OCI-LY3 (cell line): Measurements from ENCODE around the gene AQR.

ENCODE experiments used
- H2AFZ ChIP-seq: fragments of 200-600, 300-600 bp; shearing (Covaris generic); 2 replicates; pipeline ENCODE4 v1.6.0; 2014; ENCODE audit warnings: antibody characterized with exemption, low read depth, low read length
- H3K27ac ChIP-seq: fragments of 200-600, 300-600 bp; sonication (generic); 2 replicates; pipeline ENCODE4 v1.5.1; 2014; ENCODE audit warnings: mild to moderate bottlenecking, low read length, moderate library complexity, mixed read lengths
- H3K27me3 ChIP-seq: fragments of 200-600, 300-600 bp; sonication (generic); 2 replicates; pipeline ENCODE4 v1.6.1; 2014; ENCODE audit warnings: low read depth, low read length, mixed read lengths
- H3K36me3 ChIP-seq: fragments of 200-600, 300-600 bp; sonication (generic); replicated peaks from 2 replicates; pipeline ENCODE3; 2014; ENCODE audit warnings: low read depth, low read length, mixed read lengths
- H3K4me1 ChIP-seq: fragments of 300-600, 200-600 bp; sonication (generic); 2 replicates; pipeline ENCODE4 v1.6.1; 2014; ENCODE audit warnings: low read length, mixed read lengths
- H3K4me2 ChIP-seq: fragments of 200-600, 300-600 bp; sonication (generic); 2 replicates; pipeline ENCODE4 v1.6.1; 2014; ENCODE audit warnings: low read length, mixed read lengths
- H3K4me3 ChIP-seq: fragments of 300-600, 200-600 bp; sonication (generic); 2 replicates; pipeline ENCODE4 v1.5.1; 2014; ENCODE audit warnings: antibody characterized with exemption, mild to moderate bottlenecking, low read length, moderate library complexity
- H3K79me2 ChIP-seq: fragments of 300-600, 200-600 bp; shearing (Covaris generic); 2 replicates; pipeline ENCODE4 v1.6.1; 2014; ENCODE audit warnings: mild to moderate bottlenecking, low read length, mixed read lengths
- H3K9ac ChIP-seq: fragments of 300-600, 200-600 bp; shearing (Covaris generic); 2 replicates; pipeline ENCODE4 v1.6.0; 2014; ENCODE audit warnings: mild to moderate bottlenecking, low read length, moderate library complexity
- H3K9me3 ChIP-seq: fragments of 200-600, 300-600 bp; shearing (Covaris generic); 2 replicates; pipeline ENCODE4 v1.6.1; 2014; ENCODE audit warnings: low read length, mixed read lengths; ENCODE audit not compliant: insufficient read depth
- H4K20me1 ChIP-seq: fragments of 200-600, 300-600 bp; sonication (generic); 2 replicates; pipeline ENCODE4 v1.6.1; 2016; ENCODE audit warnings: low read length, mixed read lengths; ENCODE audit not compliant: insufficient read depth
- EZH2phosphoT487 ChIP-seq: fragments of 200-600 bp; shearing (Covaris generic); IDR thresholded peaks from 2 replicates; pipeline ENCODE4 v1.6.1; 2018; ENCODE audit warnings: antibody characterized with exemption, mixed run types, low read depth
- TF ChIP-seq, protein P1 (sequence below): fragments of 200-600, 300-600 bp; sonication (generic); IDR thresholded peaks from 2 replicates; pipeline ENCODE4 v1.5.1; 2014; ENCODE audit warnings: antibody characterized with exemption, low read length, low read depth

AQR gene

DNA sequence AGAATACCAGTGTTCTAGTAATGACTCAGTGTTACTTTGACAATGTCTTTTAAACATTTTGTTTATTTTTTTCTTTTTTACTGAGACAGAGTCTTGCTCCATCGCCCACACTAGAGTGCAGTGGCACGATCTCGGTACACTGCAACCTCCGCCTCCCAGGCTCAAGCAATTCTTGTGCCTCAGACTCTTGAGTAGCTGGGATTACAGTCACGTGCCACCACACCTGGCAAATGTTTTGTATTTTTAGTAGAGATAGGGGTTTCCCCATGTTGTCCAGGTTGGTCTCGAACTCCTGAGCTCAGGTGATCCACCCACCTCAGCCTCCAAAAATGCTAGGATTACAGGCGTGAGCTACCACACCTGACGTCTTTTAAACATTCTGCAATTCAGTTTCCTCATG is 15.7 kb downstream of the AQR start:
- H3K27me3 ChIP-seq = no peaks in the 10 kb centered on the region
- H3K4me1 ChIP-seq = no peaks in the 10 kb centered on the region
- H3K4me2 ChIP-seq = no peak overlapping the region
- H3K9me3 ChIP-seq = no peaks in the 10 kb centered on the region
- no peaks in the 10 kb centered on the region for H4K20me1 ChIP-seq
- H2AFZ ChIP-seq = no peak overlapping the region
- H3K9ac ChIP-seq = no peak overlapping the region
- H3K36me3 ChIP-seq = peaks cover 20% of the 10 kb centered on the region
- no peak overlapping the region for H3K4me3 ChIP-seq
- peaks cover 18% of the 10 kb centered on the region for H3K79me2 ChIP-seq
- TF ChIP-seq, protein P1, sequence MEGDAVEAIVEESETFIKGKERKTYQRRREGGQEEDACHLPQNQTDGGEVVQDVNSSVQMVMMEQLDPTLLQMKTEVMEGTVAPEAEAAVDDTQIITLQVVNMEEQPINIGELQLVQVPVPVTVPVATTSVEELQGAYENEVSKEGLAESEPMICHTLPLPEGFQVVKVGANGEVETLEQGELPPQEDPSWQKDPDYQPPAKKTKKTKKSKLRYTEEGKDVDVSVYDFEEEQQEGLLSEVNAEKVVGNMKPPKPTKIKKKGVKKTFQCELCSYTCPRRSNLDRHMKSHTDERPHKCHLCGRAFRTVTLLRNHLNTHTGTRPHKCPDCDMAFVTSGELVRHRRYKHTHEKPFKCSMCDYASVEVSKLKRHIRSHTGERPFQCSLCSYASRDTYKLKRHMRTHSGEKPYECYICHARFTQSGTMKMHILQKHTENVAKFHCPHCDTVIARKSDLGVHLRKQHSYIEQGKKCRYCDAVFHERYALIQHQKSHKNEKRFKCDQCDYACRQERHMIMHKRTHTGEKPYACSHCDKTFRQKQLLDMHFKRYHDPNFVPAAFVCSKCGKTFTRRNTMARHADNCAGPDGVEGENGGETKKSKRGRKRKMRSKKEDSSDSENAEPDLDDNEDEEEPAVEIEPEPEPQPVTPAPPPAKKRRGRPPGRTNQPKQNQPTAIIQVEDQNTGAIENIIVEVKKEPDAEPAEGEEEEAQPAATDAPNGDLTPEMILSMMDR = no peak
- no peak for TF ChIP-seq EZH2phosphoT487
- H3K27ac ChIP-seq = no peak overlapping the region

DNA sequence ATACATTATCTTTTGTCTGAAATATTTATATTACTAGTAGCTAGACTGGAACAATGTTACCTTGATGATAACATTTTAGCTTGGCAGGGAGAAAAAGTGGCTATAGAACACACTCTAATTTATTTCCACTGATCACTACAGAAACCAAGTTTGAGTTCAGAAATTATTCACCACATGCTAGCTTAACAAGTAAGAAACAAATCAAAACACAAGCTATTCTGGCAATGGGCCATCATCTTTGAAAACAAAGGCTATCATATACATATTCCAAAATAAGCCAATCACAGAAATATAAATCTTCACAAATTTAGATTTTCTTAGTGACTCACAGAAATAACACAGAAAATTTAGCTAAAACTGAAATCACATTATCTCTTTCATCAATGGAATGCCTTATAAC is 17.1 kb downstream of the AQR start:
- no peak for TF ChIP-seq EZH2phosphoT487
- TF ChIP-seq, protein P1 = no peak
- Histone ChIP-seq H3K4me1 (no peaks in the 10 kb centered on the region), H3K36me3 (peaks cover 24% of the 10 kb centered on the region), H3K4me3 (no peak overlapping the region), H3K27ac (no peak overlapping the region), H2AFZ (no peak overlapping the region), H3K9ac (no peak overlapping the region), H3K27me3 (no peaks in the 10 kb centered on the region), H3K79me2 (peaks cover 14% of the 10 kb centered on the region; the same call in 1 of the 2 replicates), H4K20me1 (no peaks in the 10 kb centered on the region), H3K9me3 (no peaks in the 10 kb centered on the region), H3K4me2 (no peak overlapping the region)

DNA sequence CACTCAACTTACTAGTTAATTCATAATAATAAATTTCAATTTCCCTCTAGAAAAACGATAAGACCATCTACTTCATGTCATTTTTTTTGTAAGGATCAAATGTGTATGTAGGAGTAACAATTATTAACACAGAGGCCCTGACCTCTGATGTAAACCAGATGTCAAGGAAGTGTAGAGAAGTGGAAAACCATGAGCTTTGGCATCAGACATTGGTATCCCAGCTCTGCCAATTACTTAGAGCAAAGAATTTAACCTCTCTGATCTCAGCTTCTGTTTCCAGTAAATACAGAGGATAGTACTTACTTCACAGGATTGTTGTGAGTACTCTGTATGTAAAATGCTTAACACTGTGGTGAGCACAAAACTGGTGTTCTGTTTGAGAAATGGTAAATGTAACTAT is 17.5 kb downstream of the AQR start:
- TF ChIP-seq EZH2phosphoT487 = no peak
- TF ChIP-seq, protein P1 = no peak
- H3K79me2 ChIP-seq = peaks cover 14% of the 10 kb centered on the region; the same call in 1 of the 2 replicates

DNA sequence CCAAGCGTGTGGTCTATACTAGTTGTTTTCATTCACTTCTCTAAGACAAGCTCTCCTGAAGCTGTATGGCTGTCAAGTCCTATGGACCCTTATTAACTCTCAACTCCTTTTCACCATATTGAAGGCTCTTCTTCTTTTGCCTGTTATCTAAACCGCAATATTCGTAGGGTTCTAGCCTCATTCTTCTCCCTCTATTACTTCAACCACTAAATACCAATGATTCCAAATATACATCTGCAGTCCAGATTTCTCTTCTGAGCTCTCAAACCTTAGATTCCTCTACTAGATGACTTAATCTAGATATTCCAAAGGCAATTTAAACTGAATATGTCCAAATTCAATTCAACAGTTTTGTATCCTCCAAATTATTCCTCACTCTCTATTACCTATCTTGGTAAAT is 24.6 kb downstream of the AQR start:
- Histone ChIP-seq H3K4me3 (no peak overlapping the region), H3K4me1 (no peaks in the 10 kb centered on the region), H3K9ac (no peak overlapping the region), H4K20me1 (no peaks in the 10 kb centered on the region), H3K27me3 (no peaks in the 10 kb centered on the region), H3K4me2 (no peak overlapping the region), H2AFZ (no peak overlapping the region), H3K27ac (no peak overlapping the region), H3K9me3 (no peaks in the 10 kb centered on the region), H3K79me2 (no peaks in the 10 kb centered on the region), H3K36me3 (peaks cover 15% of the 10 kb centered on the region)
- no peak for TF ChIP-seq EZH2phosphoT487
- TF ChIP-seq, protein P1 = no peak

More for the DNA sequence above, 17.5 kb downstream of the AQR start:
- Histone ChIP-seq H3K36me3 (peaks cover 24% of the 10 kb centered on the region), H4K20me1 (no peaks in the 10 kb centered on the region), H3K27me3 (no peaks in the 10 kb centered on the region), H3K9ac (no peak overlapping the region), H3K4me2 (no peak overlapping the region), H3K4me1 (no peaks in the 10 kb centered on the region), H2AFZ (no peak overlapping the region), H3K9me3 (no peaks in the 10 kb centered on the region), H3K27ac (no peak overlapping the region), H3K4me3 (no peak overlapping the region)
